VCaP (cell line): ENCODE measurements around the gene LY86.

Experiments used
- H3K27ac ChIP-seq: fragments of 450-650 bp; 2 replicates; pipeline ENCODE4 v1.5.1; 2017
- CTCF ChIP-seq: fragments of 450-650 bp; conservative IDR thresholded peaks from 2 replicates; pipeline ENCODE4 v1.5.1; 2017; ENCODE audit warnings: mild to moderate bottlenecking, moderate library complexity

Gene LY86

GRCh38 chr6:6674872-6675271, 86.4 kb downstream of the LY86 start:
- TF ChIP-seq CTCF: no peak

GRCh38 chr6:6676910-6677441, 88.5 kb downstream of the LY86 start:
- peak; percentile 73 for TF ChIP-seq CTCF
- no peak overlapping the region for H3K27ac ChIP-seq

More at GRCh38 chr6:6674872-6675271, 86.4 kb downstream of the LY86 start:
- H3K27ac ChIP-seq: no peak overlapping the region

GRCh38 chr6:6678185-6678671, 89.7 kb downstream of the LY86 start:
- no peak overlapping the region for H3K27ac ChIP-seq
- TF ChIP-seq CTCF: no peak

GRCh38 chr6:6678811-6679210, 90.3 kb downstream of the LY86 start:
- H3K27ac ChIP-seq: no peak overlapping the region
- TF ChIP-seq CTCF: no peak

GRCh38 chr6:6679633-6680032, 91.1 kb downstream of the LY86 start:
- TF ChIP-seq CTCF: no peak
- H3K27ac ChIP-seq: no peak overlapping the region

GRCh38 chr6:6680526-6680925, 92.0 kb downstream of the LY86 start:
- H3K27ac ChIP-seq: no peak overlapping the region
- TF ChIP-seq CTCF: no peak

- H3K27ac ChIP-seq: no peak overlapping the region
- TF ChIP-seq CTCF: no peak
Observed at GRCh38 chr6:6681075-6681849, 92.7 kb downstream of the LY86 start.
